Common myeloid progenitor, CD34-positive (primary cell): Measurements from ENCODE around the gene PAPPA2.

Experiments used
- CTCF ChIA-PET: fragments of 350-600 bp; sonication (Branson Sonifier 250); formaldehyde crosslinking; loops from one replicate; lab custom pipeline; 2021; ENCODE audit warnings: antibody characterized with exemption; lab: Charles Lee
- POLR2A ChIA-PET: fragments of 350-600 bp; sonication (Branson Sonifier 250); formaldehyde crosslinking; loops from one replicate; lab custom pipeline; 2021; ENCODE audit warnings: antibody characterized with exemption; lab: Charles Lee
- DNase-seq, 3 donors: peaks; one replicate each; pipeline versions ENCODE4 v3.0.0 to v3.0.0-alpha.2; 2013
- H3K27ac ChIP-seq, 2 experiments: 1 replicate in 1 of 2; 2 replicates in 1 of 2; pipeline ENCODE4 v1.7.0; 2013; ENCODE audit warnings: inconsistent platforms in 2 of 2, low read length in 2 of 2, mild to moderate bottlenecking in 2 of 2, low read depth in 1 of 2, moderate library complexity in 1 of 2; ENCODE audit not compliant: severe bottlenecking in 2 of 2, insufficient read depth in 1 of 2, poor library complexity in 1 of 2
- H3K27me3 ChIP-seq, 5 experiments: replicated peaks in 2 of 5; 1 replicate in 3 of 5; 2 replicates in 2 of 5; pipeline versions ENCODE4 v1.6.1 to v1.7.0; 2013; ENCODE audit warnings: low read length in 4 of 5, mild to moderate bottlenecking in 2 of 5, moderate library complexity in 2 of 5, inconsistent platforms in 1 of 5; ENCODE audit not compliant: insufficient read depth in 5 of 5, control insufficient read depth in 4 of 5
- H3K36me3 ChIP-seq, 4 experiments: 1 replicate in 2 of 4; 2 replicates in 2 of 4; pipeline versions ENCODE4 v1.6.1 to v1.7.0; 2013; ENCODE audit warnings: low read length in 3 of 4, control low read depth in 1 of 4, mild to moderate bottlenecking in 1 of 4; ENCODE audit not compliant: control insufficient read depth in 4 of 4, insufficient read depth in 4 of 4
- H3K4me1 ChIP-seq, 4 experiments: 1 replicate in 3 of 4; 2 replicates in 1 of 4; pipeline versions ENCODE4 v1.6.1 to v1.7.1; 2013; ENCODE audit warnings: low read length in 3 of 4, mild to moderate bottlenecking in 3 of 4, control low read depth in 1 of 4, inconsistent platforms in 1 of 4, moderate library complexity in 1 of 4; ENCODE audit not compliant: control insufficient read depth in 4 of 4, insufficient read depth in 4 of 4; ENCODE audit errors: control extremely low read depth in 1 of 4
- H3K4me3 ChIP-seq, 7 experiments: 1 replicate in 4 of 7; 2 replicates in 3 of 7; pipeline versions ENCODE4 v1.5.1 to v1.7.0; 2013; ENCODE audit warnings: mild to moderate bottlenecking in 7 of 7, low read length in 6 of 7, moderate library complexity in 6 of 7, inconsistent platforms in 2 of 7, low read depth in 2 of 7, control low read depth in 1 of 7; ENCODE audit not compliant: insufficient read depth in 4 of 7, control insufficient read depth in 1 of 7; ENCODE audit errors: extremely low read depth in 1 of 7
- H3K9me3 ChIP-seq, 5 experiments: 1 replicate in 4 of 5; 2 replicates in 1 of 5; pipeline versions ENCODE4 v1.6.1 to v1.7.1; 2013; ENCODE audit warnings: low read length in 4 of 5, mild to moderate bottlenecking in 2 of 5, inconsistent platforms in 1 of 5, low read depth in 1 of 5, moderate library complexity in 1 of 5; ENCODE audit not compliant: control insufficient read depth in 4 of 5, insufficient read depth in 2 of 5; ENCODE audit errors: control extremely low read depth in 1 of 5
- WGBS: methylation state at CpG from one replicate; pipeline ENCODE4 v1.1.5; 2013; ENCODE audit not compliant: insufficient coverage; 5-methylcytosine and 5-hydroxymethylcytosine counted together

Gene PAPPA2

DNA sequence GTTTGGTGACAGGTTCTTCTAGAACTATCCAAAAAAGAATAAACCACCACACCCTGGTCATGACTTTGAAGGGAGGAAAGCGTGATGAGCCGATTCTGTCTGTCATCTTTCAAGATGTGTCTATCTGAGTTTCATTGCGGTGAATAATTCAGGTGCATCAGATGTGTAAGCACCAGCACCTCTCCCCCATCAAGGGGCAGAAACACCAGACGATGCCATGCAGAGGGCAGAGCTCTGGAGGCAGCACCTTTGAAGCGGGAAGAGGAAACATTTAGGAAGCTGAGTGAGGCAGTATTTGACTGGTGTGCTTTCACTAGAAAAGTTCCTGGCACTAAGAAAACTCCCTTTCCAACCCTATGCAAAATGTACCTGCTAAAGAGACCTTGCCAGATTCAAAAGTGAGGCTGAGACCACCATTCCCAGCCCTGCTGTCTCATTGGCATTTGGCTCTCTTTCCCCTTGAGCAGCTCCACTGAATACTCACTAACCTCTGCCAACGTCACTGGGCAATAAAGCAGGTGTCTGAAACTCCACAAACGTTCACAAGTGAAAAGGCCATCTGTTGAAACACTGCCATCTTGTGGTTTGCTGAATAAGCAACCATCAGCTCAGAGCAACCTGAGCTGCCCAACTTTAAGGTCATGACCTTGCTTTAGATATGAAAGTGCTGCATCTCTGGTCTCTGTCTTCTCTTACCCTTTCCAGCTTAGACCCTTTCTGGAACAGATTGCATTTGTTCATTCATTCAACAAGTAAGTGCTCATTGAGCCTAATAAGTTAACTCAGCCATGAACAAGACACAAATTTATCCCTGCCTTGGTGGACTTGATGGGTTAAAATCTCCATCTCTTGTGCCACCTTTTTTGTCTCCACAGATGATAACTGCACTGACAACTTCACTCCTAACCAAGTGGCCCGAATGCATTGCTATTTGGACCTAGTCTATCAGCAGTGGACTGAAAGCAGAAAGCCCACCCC lies 228.6 kb downstream of the PAPPA2 start:
- WGBS = 69% methylated on average over 7 of the region's 8 CpGs
- H3K4me1 ChIP-seq = no peaks in the 10 kb centered on the region
- ChIA-PET CTCF (interaction anchor here (0.7 to 2.2 kb wide), 6 partner anchors 9 to 327 kb away, joined by 3 to 11 read pairs (median 4); no protein-coding TSS in a partner anchor), POLR2A (no interaction called here)
- no peaks in the 10 kb centered on the region for H3K9me3 ChIP-seq
- no peaks in the 10 kb centered on the region for H3K36me3 ChIP-seq
- no peak overlapping the region for H3K27ac ChIP-seq
- no peaks in the 10 kb centered on the region for H3K27me3 ChIP-seq
- peak; percentile 13 to 44 (median 44) for DNase-seq
- no peak overlapping the region for H3K4me3 ChIP-seq

DNA sequence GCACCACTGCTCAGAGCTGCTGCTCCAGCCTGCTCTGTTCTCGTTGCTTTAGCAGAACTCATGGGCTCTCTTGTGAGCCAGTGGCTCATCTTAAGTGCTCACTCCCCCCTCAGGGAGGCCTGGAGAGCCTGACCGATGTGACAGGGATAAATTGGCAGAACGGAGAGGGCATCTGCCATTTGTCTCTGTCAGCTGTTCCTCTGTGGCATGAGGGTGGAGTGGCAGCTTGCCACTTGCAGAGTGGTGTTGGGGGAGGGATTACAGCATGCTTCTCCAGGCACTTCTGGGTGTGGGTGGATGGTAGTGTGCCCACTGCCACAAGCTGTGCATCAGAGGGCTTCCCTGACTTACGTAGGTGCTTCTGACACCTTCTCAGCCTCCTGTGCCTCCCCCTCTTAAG lies 229.5 kb downstream of the PAPPA2 start:
- Histone ChIP-seq H3K4me3 (no peak overlapping the region), H3K9me3 (no peaks in the 10 kb centered on the region), H3K4me1 (no peaks in the 10 kb centered on the region), H3K36me3 (no peaks in the 10 kb centered on the region), H3K27ac (no peak overlapping the region), H3K27me3 (no peaks in the 10 kb centered on the region)
- no peak for DNase-seq
- WGBS = 78% methylated on average over 4 of the region's 4 CpGs
- ChIA-PET CTCF (interaction anchor here (1.0 to 2.2 kb wide), 4 partner anchors 10 to 133 kb away, joined by 3 to 11 read pairs (median 7); no protein-coding TSS in a partner anchor), POLR2A (no interaction called here)

- WGBS = 94% methylated on average over 3 of the region's 6 CpGs
- Histone ChIP-seq H3K4me1 (no peaks in the 10 kb centered on the region), H3K27ac (no peak overlapping the region), H3K4me3 (no peak overlapping the region), H3K27me3 (no peaks in the 10 kb centered on the region), H3K9me3 (no peaks in the 10 kb centered on the region), H3K36me3 (no peaks in the 10 kb centered on the region)
- POLR2A ChIA-PET = no interaction called here
- DNase-seq = no peak
- CTCF ChIA-PET = interaction anchor here (1.2 to 2.8 kb wide), 2 partner anchors 133 to 1319 kb away, joined by 4 to 10 read pairs; no protein-coding TSS in a partner anchor
These were observed 230.2 kb downstream of the PAPPA2 start for GRCh38 chr1:176692988-176693696.

DNA sequence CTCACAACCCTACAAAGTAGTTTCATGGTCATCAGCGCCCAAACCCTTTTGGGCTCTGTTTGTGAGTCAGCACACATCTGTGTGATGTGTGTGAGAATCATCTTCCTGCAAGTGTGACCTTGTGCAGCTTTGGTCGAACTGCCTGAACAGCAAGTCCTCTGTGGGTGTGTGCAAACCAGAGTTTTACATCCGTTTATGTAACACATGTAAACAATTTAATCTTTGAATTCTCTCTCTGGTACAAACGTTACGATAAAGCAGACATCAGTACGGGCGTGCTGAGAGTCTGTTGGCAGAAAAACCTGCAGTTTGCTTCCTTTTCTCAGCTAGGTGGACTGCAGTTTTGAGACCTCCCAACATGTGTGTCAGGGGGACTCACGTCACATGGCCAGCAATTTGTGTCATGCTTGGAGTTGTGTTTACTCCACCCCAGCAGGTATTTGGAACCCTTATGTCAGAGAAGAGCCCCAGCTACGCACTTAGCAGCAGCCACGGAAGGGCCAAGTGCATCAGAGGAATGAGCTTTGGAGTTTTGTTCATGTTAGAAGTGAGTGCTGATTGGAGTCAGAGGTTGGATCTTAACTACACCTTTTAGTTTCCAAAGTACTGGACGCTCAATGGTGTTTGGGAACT lies 230.8 kb downstream of the PAPPA2 start:
- no peak overlapping the region for H3K4me3 ChIP-seq
- no peaks in the 10 kb centered on the region for H3K9me3 ChIP-seq
- no peaks in the 10 kb centered on the region for H3K4me1 ChIP-seq
- H3K36me3 ChIP-seq = no peaks in the 10 kb centered on the region
- WGBS = 90% methylated on average over 4 of the region's 11 CpGs
- ChIA-PET POLR2A (no interaction called here), CTCF (interaction anchor here (1.2 to 2.8 kb wide), 2 partner anchors 134 to 1320 kb away, joined by 4 to 10 read pairs; no protein-coding TSS in a partner anchor)
- DNase-seq = no peak
- H3K27ac ChIP-seq = no peak overlapping the region
- no peaks in the 10 kb centered on the region for H3K27me3 ChIP-seq

GRCh38 chr1:176694713-176695112 lies 231.7 kb downstream of the PAPPA2 start:
- H3K27me3 ChIP-seq = no peaks in the 10 kb centered on the region
- no peak overlapping the region for H3K4me3 ChIP-seq
- no peak overlapping the region for H3K27ac ChIP-seq
- WGBS = 90% methylated on average over 1 of the region's 2 CpGs
- ChIA-PET POLR2A (no interaction called here), CTCF (interaction anchor here (1.2 to 2.8 kb wide), 2 partner anchors 135 to 1321 kb away, joined by 4 to 10 read pairs; no protein-coding TSS in a partner anchor)
- H3K4me1 ChIP-seq = no peaks in the 10 kb centered on the region
- no peak for DNase-seq
- H3K36me3 ChIP-seq = no peaks in the 10 kb centered on the region
- H3K9me3 ChIP-seq = no peaks in the 10 kb centered on the region

DNA sequence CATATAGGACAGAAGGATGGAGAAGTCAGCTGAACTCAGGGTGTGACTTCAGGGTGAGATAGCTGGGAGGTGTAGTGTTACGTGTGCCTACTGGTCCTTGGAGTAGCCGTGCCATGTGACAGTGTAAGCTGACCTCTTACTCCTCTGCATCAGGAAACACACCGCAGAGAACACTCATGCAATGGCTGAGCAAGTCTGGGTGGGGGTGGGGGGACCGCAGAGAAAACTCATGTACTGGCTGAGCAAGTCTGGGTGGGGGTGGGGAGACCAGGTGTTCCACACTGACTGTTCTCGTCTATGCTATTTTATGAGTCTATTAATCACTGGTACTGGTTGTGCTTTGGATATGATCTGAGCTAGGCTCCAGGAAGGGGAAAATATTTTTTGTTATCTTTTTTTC lies 233.1 kb downstream of the PAPPA2 start:
- H3K27me3 ChIP-seq = no peaks in the 10 kb centered on the region
- no peaks in the 10 kb centered on the region for H3K4me1 ChIP-seq
- ChIA-PET CTCF (interaction anchor here (2.8 kb wide), 1 partner anchor 136 kb away, joined by 10 read pairs; no protein-coding TSS in a partner anchor), POLR2A (no interaction called here)
- H3K27ac ChIP-seq = no peak overlapping the region
- no peak for DNase-seq
- H3K36me3 ChIP-seq = no peaks in the 10 kb centered on the region
- no peak overlapping the region for H3K4me3 ChIP-seq
- no peaks in the 10 kb centered on the region for H3K9me3 ChIP-seq
- no CpG with 5 or more reads among the region's 5 CpGs for WGBS
